HepG2 (cell line): ENCODE results near the gene NUDCD2. TPM values are rescaled to one million over a fixed set of nuclear protein-coding genes. Genes with fewer than 3 reads are reported as not detected.

Source experiments
- ATAC-seq: fragments of 200-7000 bp; cut with Tn5 transposase; 3 replicates; pipeline ENCODE4 v1.9.1; 2020; ENCODE audit warnings: mild to moderate bottlenecking, moderate library complexity
- BruUV-seq: library from RNA; stranded (reverse); fragments of 400-500 nt; replicated peaks from 2 replicates; lab custom pipeline; 2021; lab: Mats Ljungman, UMichigan
- CTCF ChIA-PET: fragments of 300-600 bp; formaldehyde crosslinking; extraction: SDS; loops from one replicate; lab custom pipeline; 2021; ENCODE audit warnings: low total read pairs, inconsistent platforms, low intra/inter-chr PET ratio; lab: Yijun Ruan, JAX
- POLR2A ChIA-PET: fragments of 350-600 bp; sonication (Branson Sonifier 250); formaldehyde crosslinking; loops from one replicate; lab custom pipeline; 2020; ENCODE audit warnings: antibody characterized with exemption, inconsistent platforms; lab: Yijun Ruan, JAX
- DNase-seq: peaks from one replicate; pipeline ENCODE4 v3.0.0-alpha.2; 2015; ENCODE audit warnings: low spot score
- FAIRE-seq: peaks from 3 replicates; lab custom pipeline; 2011; peaks lifted over from hg19 to GRCh38; lab: Jason Lieb, UNC
- H2AFZ ChIP-seq: one replicate; pipeline ENCODE4 v1.6.1; 2011; ENCODE audit warnings: low read length, inconsistent platforms
- H3K27ac ChIP-seq: fragments of 300-600 bp; 3 replicates; pipeline ENCODE4 v1.8.0; 2011; ENCODE audit warnings: mixed run types, mild to moderate bottlenecking, mixed read lengths, low read length, inconsistent platforms; ENCODE audit not compliant: insufficient read depth; ENCODE audit errors: extremely low read length
- H3K27me3 ChIP-seq, 2 experiments: fragments of 200-600 bp in 1 of 2; 2 replicates in 1 of 2; 3 replicates in 1 of 2; pipeline versions ENCODE4 v1.6.0 to v1.8.0; 2011; ENCODE audit warnings: low read length in 2 of 2, mild to moderate bottlenecking in 2 of 2, moderate library complexity in 2 of 2, inconsistent platforms in 1 of 2; ENCODE audit not compliant: insufficient read depth in 2 of 2, control insufficient read depth in 1 of 2
- H3K36me3 ChIP-seq, 2 experiments: fragments of 200-600 bp in 1 of 2; replicated peaks in 1 of 2; 2 replicates in 1 of 2; 3 replicates in 1 of 2; pipeline versions ENCODE4 v1.5.1 to v1.8.0; 2011; ENCODE audit warnings: low read length in 2 of 2, inconsistent platforms in 1 of 2; ENCODE audit not compliant: insufficient read depth in 2 of 2, control insufficient read depth in 1 of 2
- H3K4me1 ChIP-seq: 2 replicates; pipeline ENCODE4 v1.5.1; 2012; ENCODE audit warnings: low read length, inconsistent platforms; ENCODE audit not compliant: insufficient read depth
- H3K4me2 ChIP-seq: 2 replicates; pipeline ENCODE4 v1.6.0; 2011; ENCODE audit warnings: low read depth, low read length, inconsistent platforms
- H3K4me3 ChIP-seq, 3 experiments: fragments of 200-600 bp in 1 of 3; sonication (generic), shearing (Covaris generic) in 1 of 3; replicated peaks in 1 of 3; 2 replicates each; pipeline ENCODE4 v1.5.1; 2011 to 2016; ENCODE audit warnings: low read length in 3 of 3, inconsistent platforms in 2 of 3, low read depth in 2 of 3, mild to moderate bottlenecking in 2 of 3, control low read depth in 1 of 3, mixed read lengths in 1 of 3; ENCODE audit not compliant: insufficient read depth in 1 of 3
- H3K79me2 ChIP-seq: one replicate; pipeline ENCODE4 v1.6.1; 2011; ENCODE audit warnings: low read length, inconsistent platforms; ENCODE audit not compliant: insufficient read depth
- H3K9ac ChIP-seq: 2 replicates; pipeline ENCODE4 v1.6.0; 2011; ENCODE audit warnings: mild to moderate bottlenecking, low read depth, low read length, inconsistent platforms; ENCODE audit not compliant: insufficient read depth
- H3K9me3 ChIP-seq: 2 replicates; pipeline ENCODE4 v1.5.1; 2012; ENCODE audit warnings: mild to moderate bottlenecking, low read length
- H4K20me1 ChIP-seq: 2 replicates; pipeline ENCODE4 v1.6.0; 2011; ENCODE audit warnings: inconsistent platforms, mild to moderate bottlenecking, low read length, moderate library complexity; ENCODE audit not compliant: insufficient read depth
- HMG20A ChIP-seq: IDR thresholded peaks from 2 replicates; pipeline ENCODE4 v1.6.1; 2016; ENCODE audit warnings: borderline replicate concordance
- JARID2 ChIP-seq: sonication (generic); formaldehyde crosslinking; IDR thresholded peaks from 2 replicates; pipeline ENCODE4 v1.8.1; 2023; ENCODE audit warnings: missing genetic modification reagents, inconsistent platforms; ENCODE audit not compliant: insufficient replicate concordance
- NCOR1 ChIP-seq: fragments of 200-600 bp; sonication (generic); IDR thresholded peaks from 2 replicates; pipeline ENCODE4 v1.7.0; 2017; ENCODE audit warnings: antibody characterized with exemption, low read length, borderline replicate concordance
- NR2F2 ChIP-seq: IDR thresholded peaks from 2 replicates; pipeline ENCODE4 v1.6.1; 2012; ENCODE audit warnings: low read depth, inconsistent platforms, borderline replicate concordance
- POLR2A ChIP-seq, 2 experiments: IDR thresholded peaks; 2 replicates each; pipeline ENCODE4 v1.6.1; 2011; ENCODE audit warnings: low read depth in 2 of 2, low read length in 2 of 2, mild to moderate bottlenecking in 1 of 2, moderate library complexity in 1 of 2; ENCODE audit not compliant: insufficient read depth in 1 of 2
- XBP1 ChIP-seq: sonication (generic); formaldehyde crosslinking; IDR thresholded peaks from 2 replicates; pipeline ENCODE4 v1.5.0; 2020; ENCODE audit warnings: missing genetic modification reagents
- ZNF274 ChIP-seq: sonication (generic); formaldehyde crosslinking; IDR thresholded peaks from 2 replicates; pipeline ENCODE4 v1.5.1; 2020; ENCODE audit warnings: mild to moderate bottlenecking, missing genetic modification reagents
- ZNF598 ChIP-seq: sonication (generic); formaldehyde crosslinking; IDR thresholded peaks from 2 replicates; pipeline ENCODE4 v1.5.1; 2020; ENCODE audit warnings: mild to moderate bottlenecking, missing genetic modification reagents, borderline replicate concordance
- ZNF660 ChIP-seq: sonication (generic); formaldehyde crosslinking; IDR thresholded peaks from 2 replicates; pipeline ENCODE4 v1.5.1; 2020; ENCODE audit warnings: mild to moderate bottlenecking, low read depth, missing genetic modification reagents, borderline replicate concordance
- in situ Hi-C: cut with HindIII; loops from 2 replicates; pipeline ENCODE4 v1.10.0; 2017; ENCODE audit warnings: low pct_unique_long_range_greater_than_20kb; ENCODE audit not compliant: extremely low pct_ligation_motif_present
- intact Hi-C: fragments of 100-400 bp; cut with micrococcal nuclease; formaldehyde crosslinking; loops from one replicate; pipeline ENCODE4 v1.10.0; 2022; ENCODE audit not compliant: unreplicated experiment
- polyA plus RNA-seq, 8 experiments: library from polyadenylated mRNA; depleted of rRNA in 3 of 8; stranded (reverse) in 7 of 8; unstranded in 1 of 8; fragments of >200 nt; fragmentation: Illumina TruSeq in 4 of 8; extraction: Trizol in 4 of 8; gene quantifications; 2 replicates each; pipeline versions ENCODE4 v1.2.1 to v1.2.3, GENCODE V29; 2011 to 2016; ENCODE audit warnings: low read depth in 4 of 8, missing spikeins in 1 of 8, mixed read lengths in 1 of 8; ENCODE audit not compliant: insufficient read depth in 1 of 8
- total RNA-seq, 5 experiments: library from RNA; depleted of rRNA; stranded (reverse); fragments of >200 nt; fragmentation: Illumina TruSeq; extraction: Trizol; gene quantifications; 2 replicates each; pipeline ENCODE4 v1.2.3, GENCODE V29; 2016; ENCODE audit warnings: low read depth in 1 of 5
- TF ChIP-seq, protein P1 (sequence below): sonication (generic); formaldehyde crosslinking; IDR thresholded peaks from 2 replicates; pipeline ENCODE4 v1.4.0; 2020; ENCODE audit warnings: missing genetic modification reagents
- TF ChIP-seq, protein P2 (sequence below): sonication (generic); formaldehyde crosslinking; IDR thresholded peaks from 2 replicates; pipeline ENCODE4 v1.4.0; 2020; ENCODE audit warnings: mild to moderate bottlenecking, low read depth, missing genetic modification reagents
- TF ChIP-seq, protein P3 (sequence below): sonication (generic); formaldehyde crosslinking; IDR thresholded peaks from 2 replicates; pipeline ENCODE4 v1.8.0; 2022; ENCODE audit warnings: mild to moderate bottlenecking, missing genetic modification reagents
- TF ChIP-seq, protein P4 (sequence below): sonication (generic); formaldehyde crosslinking; IDR thresholded peaks from 2 replicates; pipeline ENCODE4 v1.5.0; 2020; ENCODE audit warnings: missing genetic modification reagents, mild to moderate bottlenecking, borderline replicate concordance

The NUDCD2 gene
- total and polyA plus RNA-seq, 2 of the 13 experiments (the other 11 are each of a cell fraction or from before 2014, with no cell fraction given), result 14.8 to 39.2 TPM

DNA sequence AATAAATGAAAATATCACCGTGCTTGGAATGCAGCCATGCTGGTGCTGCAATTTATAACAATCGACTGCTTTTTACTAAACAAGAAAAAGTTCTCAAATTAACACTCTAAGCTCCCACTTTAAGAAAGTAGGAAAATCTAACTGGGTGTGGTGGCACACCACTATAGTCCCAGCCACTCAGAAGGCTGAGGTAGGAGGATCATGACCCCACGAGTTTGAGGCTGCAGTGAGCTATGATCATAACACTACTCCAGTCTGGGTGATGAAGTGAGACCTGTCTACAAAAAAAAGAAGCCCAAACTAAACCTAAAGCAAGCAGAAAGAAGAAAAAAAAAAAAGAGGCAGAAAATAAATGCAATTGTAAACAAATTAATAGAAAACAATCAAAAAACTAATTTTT lies 12.0 kb downstream of the NUDCD2 start (continued):
- no peak for TF ChIP-seq JARID2 (CRISPR knock-in tag)
- no peak for TF ChIP-seq NR2F2
- no peak for TF ChIP-seq ZNF274 (CRISPR knock-in tag)
- no peak for TF ChIP-seq HMG20A
- TF ChIP-seq POLR2A (IDR thresholded peaks at IDR 0.05; ENCODE audit: insufficient read depth in 1 of 2, low read depth in 2 of 2, low read length in 2 of 2), result 0 out of 4 replicates have a peak, but pooled peaks of 1 of the 2 experiments have one; percentile 26

DNA sequence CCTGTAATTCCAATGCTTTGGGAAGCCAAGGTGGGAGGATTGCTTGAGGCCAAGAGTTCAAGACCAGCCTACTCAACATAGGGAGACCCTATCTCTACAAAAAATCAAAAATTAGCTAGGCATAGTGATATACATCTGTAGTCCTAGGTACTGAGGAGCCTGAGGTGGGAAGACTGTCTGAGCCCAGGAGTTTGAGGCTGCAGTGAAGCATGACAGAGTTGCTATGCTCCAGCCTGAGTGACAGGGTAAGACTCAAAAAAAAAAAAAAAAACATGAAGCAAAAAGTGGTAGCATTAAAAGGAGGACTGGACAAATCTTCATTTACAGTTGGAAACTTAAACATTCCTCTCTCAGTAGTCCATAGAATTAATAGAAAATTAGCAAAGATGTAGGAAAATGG lies 12.7 kb downstream of the NUDCD2 start:
- BruUV-seq, result no TSS peak
- Histone ChIP-seq H3K4me2 (no peak overlapping the region), H3K9ac (no peak overlapping the region), H3K4me1 (no peaks in the 10 kb centered on the region), H4K20me1 (no peaks in the 10 kb centered on the region), H3K27me3 (no peaks in the 10 kb centered on the region), H3K4me3 (no peak overlapping the region), H2AFZ (no peak overlapping the region), H3K36me3 (peaks cover 2 to 28% of the 10 kb centered on the region in 2 experiments; a peak in 3 of 5 replicates), H3K79me2 (no peaks in the 10 kb centered on the region), H3K27ac (no peak overlapping the region), H3K9me3 (no peaks in the 10 kb centered on the region)
- ChIA-PET CTCF (no interaction called here), POLR2A (interaction anchor here (1.2 to 4.5 kb wide), 2 partner anchors 10 to 12 kb away, joined by 3 to 23 read pairs; partner anchors contain the start of genes HMMR and NUDCD2)
- intact Hi-C loops, result no loop called here
- DNase-seq (no peak), ATAC-seq (0 out of 3 replicates have a peak, but pooled peaks have one; percentile 27), FAIRE-seq (no peak)
- in situ Hi-C loops, result no loop called here
- TF ChIP-seq XBP1 (CRISPR knock-in tag), result no peak
- TF ChIP-seq NCOR1, result no peak
- TF ChIP-seq, protein P1, sequence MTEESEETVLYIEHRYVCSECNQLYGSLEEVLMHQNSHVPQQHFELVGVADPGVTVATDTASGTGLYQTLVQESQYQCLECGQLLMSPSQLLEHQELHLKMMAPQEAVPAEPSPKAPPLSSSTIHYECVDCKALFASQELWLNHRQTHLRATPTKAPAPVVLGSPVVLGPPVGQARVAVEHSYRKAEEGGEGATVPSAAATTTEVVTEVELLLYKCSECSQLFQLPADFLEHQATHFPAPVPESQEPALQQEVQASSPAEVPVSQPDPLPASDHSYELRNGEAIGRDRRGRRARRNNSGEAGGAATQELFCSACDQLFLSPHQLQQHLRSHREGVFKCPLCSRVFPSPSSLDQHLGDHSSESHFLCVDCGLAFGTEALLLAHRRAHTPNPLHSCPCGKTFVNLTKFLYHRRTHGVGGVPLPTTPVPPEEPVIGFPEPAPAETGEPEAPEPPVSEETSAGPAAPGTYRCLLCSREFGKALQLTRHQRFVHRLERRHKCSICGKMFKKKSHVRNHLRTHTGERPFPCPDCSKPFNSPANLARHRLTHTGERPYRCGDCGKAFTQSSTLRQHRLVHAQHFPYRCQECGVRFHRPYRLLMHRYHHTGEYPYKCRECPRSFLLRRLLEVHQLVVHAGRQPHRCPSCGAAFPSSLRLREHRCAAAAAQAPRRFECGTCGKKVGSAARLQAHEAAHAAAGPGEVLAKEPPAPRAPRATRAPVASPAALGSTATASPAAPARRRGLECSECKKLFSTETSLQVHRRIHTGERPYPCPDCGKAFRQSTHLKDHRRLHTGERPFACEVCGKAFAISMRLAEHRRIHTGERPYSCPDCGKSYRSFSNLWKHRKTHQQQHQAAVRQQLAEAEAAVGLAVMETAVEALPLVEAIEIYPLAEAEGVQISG (CRISPR knock-in tag), result no peak
- TF ChIP-seq, protein P2, sequence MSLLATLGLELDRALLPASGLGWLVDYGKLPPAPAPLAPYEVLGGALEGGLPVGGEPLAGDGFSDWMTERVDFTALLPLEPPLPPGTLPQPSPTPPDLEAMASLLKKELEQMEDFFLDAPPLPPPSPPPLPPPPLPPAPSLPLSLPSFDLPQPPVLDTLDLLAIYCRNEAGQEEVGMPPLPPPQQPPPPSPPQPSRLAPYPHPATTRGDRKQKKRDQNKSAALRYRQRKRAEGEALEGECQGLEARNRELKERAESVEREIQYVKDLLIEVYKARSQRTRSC, result no peak
- TF ChIP-seq, protein P3, sequence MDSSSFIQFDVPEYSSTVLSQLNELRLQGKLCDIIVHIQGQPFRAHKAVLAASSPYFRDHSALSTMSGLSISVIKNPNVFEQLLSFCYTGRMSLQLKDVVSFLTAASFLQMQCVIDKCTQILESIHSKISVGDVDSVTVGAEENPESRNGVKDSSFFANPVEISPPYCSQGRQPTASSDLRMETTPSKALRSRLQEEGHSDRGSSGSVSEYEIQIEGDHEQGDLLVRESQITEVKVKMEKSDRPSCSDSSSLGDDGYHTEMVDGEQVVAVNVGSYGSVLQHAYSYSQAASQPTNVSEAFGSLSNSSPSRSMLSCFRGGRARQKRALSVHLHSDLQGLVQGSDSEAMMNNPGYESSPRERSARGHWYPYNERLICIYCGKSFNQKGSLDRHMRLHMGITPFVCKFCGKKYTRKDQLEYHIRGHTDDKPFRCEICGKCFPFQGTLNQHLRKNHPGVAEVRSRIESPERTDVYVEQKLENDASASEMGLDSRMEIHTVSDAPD (CRISPR knock-in tag), result no peak
- TF ChIP-seq, protein P4, sequence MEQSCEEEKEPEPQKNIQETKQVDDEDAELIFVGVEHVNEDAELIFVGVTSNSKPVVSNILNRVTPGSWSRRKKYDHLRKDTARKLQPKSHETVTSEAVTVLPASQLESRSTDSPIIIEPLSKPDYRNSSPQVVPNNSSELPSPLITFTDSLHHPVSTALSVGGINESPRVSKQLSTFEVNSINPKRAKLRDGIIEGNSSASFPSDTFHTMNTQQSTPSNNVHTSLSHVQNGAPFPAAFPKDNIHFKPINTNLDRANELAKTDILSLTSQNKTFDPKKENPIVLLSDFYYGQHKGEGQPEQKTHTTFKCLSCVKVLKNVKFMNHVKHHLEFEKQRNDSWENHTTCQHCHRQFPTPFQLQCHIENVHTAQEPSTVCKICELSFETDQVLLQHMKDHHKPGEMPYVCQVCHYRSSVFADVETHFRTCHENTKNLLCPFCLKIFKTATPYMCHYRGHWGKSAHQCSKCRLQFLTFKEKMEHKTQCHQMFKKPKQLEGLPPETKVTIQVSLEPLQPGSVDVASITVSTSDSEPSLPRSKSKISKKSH (CRISPR knock-in tag), result no peak
- TF ChIP-seq ZNF598 (CRISPR knock-in tag), result no peak
- TF ChIP-seq ZNF660 (CRISPR knock-in tag), result no peak
